Measurements from ENCODE around the gene MEP1A. TPM values are rescaled to one million over a fixed set of nuclear protein-coding genes. Genes with fewer than 3 reads are reported as not detected.
"Not testable (repeated sequence)": the region's sequence is repeated elsewhere in the genome, so short reads cannot be mapped to it uniquely, and the experiment has no call there.

MEP1A gene, protein sequence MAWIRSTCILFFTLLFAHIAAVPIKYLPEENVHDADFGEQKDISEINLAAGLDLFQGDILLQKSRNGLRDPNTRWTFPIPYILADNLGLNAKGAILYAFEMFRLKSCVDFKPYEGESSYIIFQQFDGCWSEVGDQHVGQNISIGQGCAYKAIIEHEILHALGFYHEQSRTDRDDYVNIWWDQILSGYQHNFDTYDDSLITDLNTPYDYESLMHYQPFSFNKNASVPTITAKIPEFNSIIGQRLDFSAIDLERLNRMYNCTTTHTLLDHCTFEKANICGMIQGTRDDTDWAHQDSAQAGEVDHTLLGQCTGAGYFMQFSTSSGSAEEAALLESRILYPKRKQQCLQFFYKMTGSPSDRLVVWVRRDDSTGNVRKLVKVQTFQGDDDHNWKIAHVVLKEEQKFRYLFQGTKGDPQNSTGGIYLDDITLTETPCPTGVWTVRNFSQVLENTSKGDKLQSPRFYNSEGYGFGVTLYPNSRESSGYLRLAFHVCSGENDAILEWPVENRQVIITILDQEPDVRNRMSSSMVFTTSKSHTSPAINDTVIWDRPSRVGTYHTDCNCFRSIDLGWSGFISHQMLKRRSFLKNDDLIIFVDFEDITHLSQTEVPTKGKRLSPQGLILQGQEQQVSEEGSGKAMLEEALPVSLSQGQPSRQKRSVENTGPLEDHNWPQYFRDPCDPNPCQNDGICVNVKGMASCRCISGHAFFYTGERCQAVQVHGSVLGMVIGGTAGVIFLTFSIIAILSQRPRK
- 0.14 TPM for total RNA-seq
- 0.71 TPM for polyA plus RNA-seq
- long read RNA-seq, donor 1: 0 reads
- long read RNA-seq, donor 2: 0 reads
- long read RNA-seq, donor 3: 0 reads
- long read RNA-seq, donor 4: 0 reads
- long read RNA-seq, donor 5: 0 reads
- long read RNA-seq, donor 6: 0 reads
- long read RNA-seq, donor 7: 0 reads
- long read RNA-seq, donor 8: 0 reads
- long read RNA-seq, donor 9: 0 reads
- long read RNA-seq, donor 10: 0 reads

DNA sequence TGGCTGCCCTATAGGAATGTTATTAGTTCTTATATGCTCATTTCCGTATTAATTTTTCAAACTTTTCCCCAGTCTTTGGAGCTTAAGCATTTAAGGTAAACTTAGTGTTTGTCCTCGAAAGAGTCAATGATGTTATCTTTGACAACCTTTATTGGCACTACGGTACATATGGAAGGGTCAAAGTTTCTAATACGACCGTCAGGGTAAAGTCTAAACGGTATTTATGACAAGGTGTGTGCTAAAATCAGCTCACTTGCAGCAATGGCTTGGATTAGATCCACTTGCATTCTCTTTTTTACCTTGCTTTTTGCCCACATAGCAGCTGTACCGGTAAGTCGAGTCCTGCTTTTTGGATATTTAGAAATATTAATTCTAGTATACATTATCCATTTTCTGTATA, at the start of gene MEP1A:
MEP1A (plus strand) TSS at position 252 of the 400 bp plus-strand sequence; CDS start at position 262, 10 bp downstream.
- H3K4me1 ChIP-seq (ENCODE audit: control insufficient read depth in 2 of 2, insufficient read depth in 2 of 2, low read length in 2 of 2): no peaks in the 10 kb centered on the region

GRCh38 chr6:46743425-46744158, 49.6 kb upstream of the MEP1A start:
- Histone ChIP-seq H3K4me3 (ENCODE audit: low read length in 2 of 2) (no peak overlapping the region), H3K27me3 (ENCODE audit: control insufficient read depth in 2 of 2, insufficient read depth in 1 of 2, low read length in 1 of 2) (no peaks in the 10 kb centered on the region), H3K9me3 (ENCODE audit: control insufficient read depth in 2 of 2, insufficient read depth in 1 of 2, low read length in 1 of 2) (no peaks in the 10 kb centered on the region), H3K36me3 (ENCODE audit: control insufficient read depth in 2 of 2, insufficient read depth in 2 of 2, low read length in 1 of 2) (no peaks in the 10 kb centered on the region), H3K4me1 (ENCODE audit: control insufficient read depth in 2 of 2, insufficient read depth in 2 of 2, low read length in 2 of 2) (no peaks in the 10 kb centered on the region), H3K27ac (ENCODE audit: low read depth in 1 of 2, low read length in 1 of 2) (no peak overlapping the region)
- no peak for DNase-seq (ENCODE audit: low read depth in 6 of 9, low spot score in 9 of 9)
- WGBS: 95% methylated on average over 1 of the region's 1 CpG

More for the DNA sequence above, at the start of gene MEP1A:
- DNase-seq (ENCODE audit: low read depth in 6 of 9, low spot score in 9 of 9): no peak
- no peak within 1 kb of the TSS for H3K27ac ChIP-seq (ENCODE audit: low read depth in 1 of 2, low read length in 1 of 2)
- H3K27me3 ChIP-seq (ENCODE audit: control insufficient read depth in 2 of 2, insufficient read depth in 1 of 2, low read length in 1 of 2): no peaks in the 10 kb centered on the region
- 98% methylated on average over 8 of the region's 8 CpGs for WGBS
- H3K9me3 ChIP-seq (ENCODE audit: control insufficient read depth in 2 of 2, insufficient read depth in 1 of 2, low read length in 1 of 2): no peaks in the 10 kb centered on the region
- no peak within 1 kb of the TSS for H3K4me3 ChIP-seq (ENCODE audit: low read length in 2 of 2)
- no peaks in the 10 kb centered on the region for H3K36me3 ChIP-seq (ENCODE audit: control insufficient read depth in 2 of 2, insufficient read depth in 2 of 2, low read length in 1 of 2)

GRCh38 chr6:46744159-46744725, 48.9 kb upstream of the MEP1A start:
- H3K27ac ChIP-seq (ENCODE audit: low read depth in 1 of 2, low read length in 1 of 2); H3K4me1 ChIP-seq (ENCODE audit: control insufficient read depth in 2 of 2, insufficient read depth in 2 of 2, low read length in 2 of 2); H3K36me3 ChIP-seq (ENCODE audit: control insufficient read depth in 2 of 2, insufficient read depth in 2 of 2, low read length in 1 of 2); H3K9me3 ChIP-seq (ENCODE audit: control insufficient read depth in 2 of 2, insufficient read depth in 1 of 2, low read length in 1 of 2); DNase-seq (ENCODE audit: low read depth in 6 of 9, low spot score in 9 of 9); H3K27me3 ChIP-seq (ENCODE audit: control insufficient read depth in 2 of 2, insufficient read depth in 1 of 2, low read length in 1 of 2); H3K4me3 ChIP-seq (ENCODE audit: low read length in 2 of 2): not testable (repeated sequence)
- 92% methylated on average over 3 of the region's 3 CpGs for WGBS

DNA sequence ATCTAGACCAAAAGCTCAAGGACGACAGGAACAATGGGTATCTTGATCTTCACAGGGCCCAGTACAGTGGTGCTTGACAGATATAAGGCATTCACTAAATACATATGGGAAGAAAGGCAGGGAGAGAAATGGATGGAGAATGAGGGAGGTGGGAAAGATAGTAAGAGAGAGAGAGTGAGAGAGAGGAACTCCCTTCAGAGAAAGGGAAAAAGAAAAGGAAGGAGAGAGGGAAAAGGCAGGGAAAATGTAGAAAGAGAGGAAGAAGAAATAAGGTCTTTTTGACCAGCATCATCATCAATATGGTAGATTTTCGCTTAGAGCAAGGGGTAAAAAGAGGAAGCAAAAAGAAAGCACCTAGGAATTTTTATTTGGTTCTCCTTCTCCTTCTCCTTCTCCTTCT, 47.2 kb upstream of the MEP1A start:
- H3K27ac ChIP-seq (ENCODE audit: low read depth in 1 of 2, low read length in 1 of 2): no peak overlapping the region
- no peak for DNase-seq (ENCODE audit: low read depth in 6 of 9, low spot score in 9 of 9)
- WGBS: 70% methylated on average over 2 of the region's 2 CpGs
- no peaks in the 10 kb centered on the region for H3K27me3 ChIP-seq (ENCODE audit: control insufficient read depth in 2 of 2, insufficient read depth in 1 of 2, low read length in 1 of 2)
- H3K9me3 ChIP-seq (ENCODE audit: control insufficient read depth in 2 of 2, insufficient read depth in 1 of 2, low read length in 1 of 2): peaks cover 0 to 3% of the 10 kb centered on the region in 2 donors
- H3K4me1 ChIP-seq (ENCODE audit: control insufficient read depth in 2 of 2, insufficient read depth in 2 of 2, low read length in 2 of 2): no peaks in the 10 kb centered on the region
- no peaks in the 10 kb centered on the region for H3K36me3 ChIP-seq (ENCODE audit: control insufficient read depth in 2 of 2, insufficient read depth in 2 of 2, low read length in 1 of 2)
- H3K4me3 ChIP-seq (ENCODE audit: low read length in 2 of 2): no peak overlapping the region

DNA sequence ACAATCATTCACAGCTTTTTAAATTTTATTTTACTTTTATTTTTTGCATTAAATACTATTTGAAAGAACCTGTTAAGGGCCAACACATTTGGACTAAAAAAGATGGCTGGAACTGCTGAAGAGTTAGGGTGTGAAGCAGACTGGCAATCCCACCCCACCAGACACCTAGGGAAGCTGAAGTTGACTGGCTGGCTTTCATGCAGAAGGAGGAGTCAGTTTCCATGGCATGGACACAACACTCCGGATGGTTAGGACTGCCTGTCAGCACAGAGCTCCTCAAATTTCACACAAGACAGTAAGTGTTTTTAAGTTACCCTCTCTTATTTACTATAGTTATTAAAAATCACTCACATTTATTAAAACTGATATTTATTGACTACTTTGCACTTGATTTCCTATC, 46.5 kb upstream of the MEP1A start, which contains the start of gene ANKRD66:
ANKRD66 (plus strand) TSS at position 238 of the 400 bp plus-strand sequence. CDS start 5,016 bp downstream, outside the sequence.
- DNase-seq (ENCODE audit: low read depth in 6 of 9, low spot score in 9 of 9): no peak
- Histone ChIP-seq H3K4me3 (ENCODE audit: low read length in 2 of 2) (no peak within 1 kb of the TSS), H3K27ac (ENCODE audit: low read depth in 1 of 2, low read length in 1 of 2) (no peak within 1 kb of the TSS), H3K27me3 (ENCODE audit: control insufficient read depth in 2 of 2, insufficient read depth in 1 of 2, low read length in 1 of 2) (no peaks in the 10 kb centered on the region), H3K9me3 (ENCODE audit: control insufficient read depth in 2 of 2, insufficient read depth in 1 of 2, low read length in 1 of 2) (peaks cover 0 to 3% of the 10 kb centered on the region in 2 donors), H3K4me1 (ENCODE audit: control insufficient read depth in 2 of 2, insufficient read depth in 2 of 2, low read length in 2 of 2) (no peaks in the 10 kb centered on the region), H3K36me3 (ENCODE audit: control insufficient read depth in 2 of 2, insufficient read depth in 2 of 2, low read length in 1 of 2) (no peaks in the 10 kb centered on the region)
- WGBS: 94% methylated on average over 1 of the region's 1 CpG

DNA sequence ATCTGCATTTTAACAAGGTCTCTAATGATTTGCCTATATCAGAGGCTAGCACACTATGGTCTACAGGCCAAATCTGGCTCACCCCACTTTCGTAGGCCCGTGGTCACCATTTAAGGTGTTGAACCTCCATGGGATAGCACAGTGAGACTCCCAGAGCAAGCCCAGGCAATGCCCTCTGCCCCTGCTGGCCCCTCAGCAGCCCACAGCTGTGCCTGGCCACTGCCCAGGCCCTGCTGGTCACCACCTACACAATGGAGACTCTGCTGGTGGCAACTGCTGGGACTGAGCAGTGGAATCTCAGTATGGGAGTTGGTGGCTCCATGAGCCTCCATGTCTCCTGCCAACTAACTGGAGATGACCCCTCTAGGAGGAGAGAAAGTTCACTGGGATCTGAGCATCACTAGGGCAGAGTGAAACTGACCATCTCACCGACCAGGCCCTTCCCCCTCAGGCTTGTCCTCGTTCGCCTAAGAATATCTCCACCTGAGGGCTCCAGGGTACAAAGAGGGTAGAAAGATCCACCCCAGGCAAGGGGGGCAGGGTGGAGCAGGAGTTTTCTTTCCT, 44.2 kb upstream of the MEP1A start:
- Histone ChIP-seq H3K4me3 (ENCODE audit: low read length in 2 of 2) (no peak overlapping the region), H3K4me1 (ENCODE audit: control insufficient read depth in 2 of 2, insufficient read depth in 2 of 2, low read length in 2 of 2) (no peaks in the 10 kb centered on the region), H3K27me3 (ENCODE audit: control insufficient read depth in 2 of 2, insufficient read depth in 1 of 2, low read length in 1 of 2) (no peaks in the 10 kb centered on the region), H3K27ac (ENCODE audit: low read depth in 1 of 2, low read length in 1 of 2) (no peak overlapping the region), H3K9me3 (ENCODE audit: control insufficient read depth in 2 of 2, insufficient read depth in 1 of 2, low read length in 1 of 2) (peaks cover 0 to 3% of the 10 kb centered on the region in 2 donors), H3K36me3 (ENCODE audit: control insufficient read depth in 2 of 2, insufficient read depth in 2 of 2, low read length in 1 of 2) (no peaks in the 10 kb centered on the region)
- 94% methylated on average over 5 of the region's 5 CpGs for WGBS
- no peak for DNase-seq (ENCODE audit: low read depth in 6 of 9, low spot score in 9 of 9)

- H3K36me3 ChIP-seq (ENCODE audit: control insufficient read depth in 2 of 2, insufficient read depth in 2 of 2, low read length in 1 of 2): no peaks in the 10 kb centered on the region
- 97% methylated on average over 5 of the region's 5 CpGs for WGBS
- H3K4me1 ChIP-seq (ENCODE audit: control insufficient read depth in 2 of 2, insufficient read depth in 2 of 2, low read length in 2 of 2): no peaks in the 10 kb centered on the region
- H3K9me3 ChIP-seq (ENCODE audit: control insufficient read depth in 2 of 2, insufficient read depth in 1 of 2, low read length in 1 of 2): peaks cover 0 to 3% of the 10 kb centered on the region in 2 donors
- no peaks in the 10 kb centered on the region for H3K27me3 ChIP-seq (ENCODE audit: control insufficient read depth in 2 of 2, insufficient read depth in 1 of 2, low read length in 1 of 2)
- no peak overlapping the region for H3K27ac ChIP-seq (ENCODE audit: low read depth in 1 of 2, low read length in 1 of 2)
- H3K4me3 ChIP-seq (ENCODE audit: low read length in 2 of 2): no peak overlapping the region
- DNase-seq (ENCODE audit: low read depth in 6 of 9, low spot score in 9 of 9): no peak
Measured at GRCh38 chr6:46749731-46750130, 43.5 kb upstream of the MEP1A start.

DNA sequence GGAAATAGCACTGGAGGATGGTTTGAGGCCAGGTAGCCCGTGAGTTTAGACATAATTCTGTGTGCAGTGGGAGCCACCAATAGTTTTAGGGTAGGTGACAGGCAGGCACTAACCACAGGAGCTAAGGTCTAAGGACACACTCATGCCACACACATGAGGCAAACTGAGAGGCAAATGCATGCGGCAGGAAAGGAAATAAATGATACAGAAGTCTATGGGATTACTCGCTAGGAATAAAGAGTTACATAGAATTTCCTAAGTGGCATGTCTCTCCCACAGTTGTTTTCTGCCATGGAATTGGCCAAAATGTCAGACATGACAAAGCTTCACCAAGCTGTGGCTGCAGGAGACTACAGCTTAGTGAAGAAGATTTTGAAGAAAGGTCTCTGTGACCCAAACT, 41.5 kb upstream of the MEP1A start:
- peaks cover 0 to 3% of the 10 kb centered on the region in 2 donors for H3K9me3 ChIP-seq (ENCODE audit: control insufficient read depth in 2 of 2, insufficient read depth in 1 of 2, low read length in 1 of 2)
- H3K4me3 ChIP-seq (ENCODE audit: low read length in 2 of 2): no peak overlapping the region
- WGBS: 98% methylated on average over 3 of the region's 3 CpGs
- no peak overlapping the region for H3K27ac ChIP-seq (ENCODE audit: low read depth in 1 of 2, low read length in 1 of 2)
- no peaks in the 10 kb centered on the region for H3K4me1 ChIP-seq (ENCODE audit: control insufficient read depth in 2 of 2, insufficient read depth in 2 of 2, low read length in 2 of 2)
- DNase-seq (ENCODE audit: low read depth in 6 of 9, low spot score in 9 of 9): no peak
- no peaks in the 10 kb centered on the region for H3K27me3 ChIP-seq (ENCODE audit: control insufficient read depth in 2 of 2, insufficient read depth in 1 of 2, low read length in 1 of 2)
- no peaks in the 10 kb centered on the region for H3K36me3 ChIP-seq (ENCODE audit: control insufficient read depth in 2 of 2, insufficient read depth in 2 of 2, low read length in 1 of 2)
